GM23338 (cell line): ENCODE measurements around the gene GFRA1. TPM values are rescaled to one million over a fixed set of nuclear protein-coding genes. Genes with fewer than 3 reads are reported as not detected.
"Not testable (repeated sequence)": the region's sequence is repeated elsewhere in the genome, so short reads cannot be mapped to it uniquely, and the experiment has no call there.

ENCODE experiments used
- ATAC-seq: fragments of 200-7000 bp; cut with Tn5 transposase; 3 replicates; pipeline ENCODE4 v1.9.1; 2020
- DNase-seq: peaks from one replicate; pipeline ENCODE4 v3.0.0-alpha.2; 2015; ENCODE audit warnings: low spot score
- H2AFZ ChIP-seq: fragments of 200-600 bp; sonication (generic); 2 replicates; pipeline ENCODE4 v1.8.0; 2016; ENCODE audit warnings: antibody characterized with exemption, mild to moderate bottlenecking, moderate library complexity
- H3F3A ChIP-seq: fragments of 200-600 bp; sonication (generic); replicated peaks from 2 replicates; pipeline ENCODE4 v1.8.0; 2017; ENCODE audit warnings: antibody characterized with exemption, mixed run types, low read depth
- H3K27ac ChIP-seq: fragments of 200-600 bp; sonication (generic); 2 replicates; pipeline ENCODE4 v1.6.1; 2016; ENCODE audit warnings: low read depth
- H3K27me3 ChIP-seq: fragments of 200-600 bp; sonication (generic); 2 replicates; pipeline ENCODE4 v1.8.0; 2016; ENCODE audit warnings: mild to moderate bottlenecking, mixed run types, moderate library complexity; ENCODE audit not compliant: insufficient read depth
- H3K36me3 ChIP-seq: fragments of 200-600 bp; sonication (generic); 2 replicates; pipeline ENCODE4 v1.8.0; 2016; ENCODE audit warnings: mild to moderate bottlenecking; ENCODE audit not compliant: insufficient read depth
- H3K4me1 ChIP-seq: fragments of 200-600 bp; sonication (generic); 2 replicates; pipeline ENCODE4 v1.8.0; 2016; ENCODE audit warnings: mild to moderate bottlenecking, moderate library complexity; ENCODE audit not compliant: insufficient read depth
- H3K4me2 ChIP-seq: fragments of 200-600 bp; sonication (generic); 2 replicates; pipeline ENCODE4 v1.7.1; 2017; ENCODE audit warnings: mixed run types
- H3K4me3 ChIP-seq: fragments of 200-600 bp; sonication (generic); 2 replicates; pipeline ENCODE4 v1.6.1; 2016; ENCODE audit warnings: mixed run types
- H3K79me2 ChIP-seq: fragments of 200-600 bp; sonication (generic); replicated peaks from 2 replicates; pipeline ENCODE4 v1.8.0; 2017; ENCODE audit warnings: mild to moderate bottlenecking; ENCODE audit not compliant: insufficient read depth
- H3K9me2 ChIP-seq: fragments of 200-600 bp; sonication (generic); 2 replicates; pipeline ENCODE4 v1.8.0; 2017; ENCODE audit not compliant: insufficient read depth
- H4K20me1 ChIP-seq: fragments of 200-600 bp; sonication (generic); replicated peaks from 2 replicates; pipeline ENCODE4 v1.8.0; 2017; ENCODE audit warnings: mild to moderate bottlenecking; ENCODE audit not compliant: insufficient read depth
- H3K27ac Mint-ChIP-seq: 2 replicates; pipeline ENCODE4 v1.8.0; 2020; ENCODE audit warnings: inconsistent platforms, mild to moderate bottlenecking, moderate library complexity, mixed read lengths
- H3K27me3 Mint-ChIP-seq: 3 replicates; pipeline ENCODE4 v1.8.0; 2022; ENCODE audit warnings: low read depth, mild to moderate bottlenecking, moderate library complexity, mixed read lengths, inconsistent platforms; ENCODE audit not compliant: insufficient read depth, poor library complexity
- H3K36me3 Mint-ChIP-seq: 3 replicates; pipeline ENCODE4 v1.8.0; 2021; ENCODE audit warnings: low read depth, mild to moderate bottlenecking, inconsistent platforms, moderate library complexity, mixed read lengths
- H3K4me1 Mint-ChIP-seq: 3 replicates; pipeline ENCODE4 v1.8.0; 2020; ENCODE audit warnings: mild to moderate bottlenecking, inconsistent platforms, mixed read lengths
- H3K4me3 Mint-ChIP-seq: 3 replicates; pipeline ENCODE4 v1.8.0; 2021; ENCODE audit warnings: moderate library complexity, mild to moderate bottlenecking, inconsistent platforms, mixed read lengths
- H3K9me3 Mint-ChIP-seq: 3 replicates; pipeline ENCODE4 v1.8.0; 2020; ENCODE audit warnings: moderate library complexity, mild to moderate bottlenecking, inconsistent platforms, mixed read lengths
- EZH2phosphoT487 ChIP-seq: fragments of 200-600 bp; sonication (generic); IDR thresholded peaks from one replicate; pipeline ENCODE4 v1.8.1; 2018; ENCODE audit warnings: antibody characterized with exemption; ENCODE audit not compliant: unreplicated experiment
- NANOG ChIP-seq: IDR thresholded peaks from 2 replicates; pipeline ENCODE4 v1.6.1; 2016; ENCODE audit warnings: antibody characterized with exemption, borderline replicate concordance
- POLR2AphosphoS5 ChIP-seq: IDR thresholded peaks from 2 replicates; pipeline ENCODE4 v1.6.1; 2016; ENCODE audit warnings: antibody characterized with exemption, low read depth
- STAT1 ChIP-seq: IDR thresholded peaks from one replicate; pipeline ENCODE4 v1.6.1; 2016; ENCODE audit warnings: antibody characterized with exemption; ENCODE audit not compliant: unreplicated experiment
- ZNF114 ChIP-seq: fragments of 250-450 bp; sonication (Bioruptor Pico); IDR thresholded peaks from 2 replicates; pipeline ENCODE4 v1.5.0; 2020; ENCODE audit warnings: mild to moderate bottlenecking, moderate library complexity
- polyA plus RNA-seq: library from polyadenylated mRNA; unstranded; fragments of >200 nt; fragmentation: Nextera tagmentation; extraction: Ambion mirVana; gene quantifications from 2 replicates; pipeline ENCODE4 v1.2.1, GENCODE V29; 2016
- total RNA-seq: library from RNA; depleted of rRNA; stranded (reverse); fragments of >200 nt; shearing (Covaris generic); gene quantifications from 2 replicates; pipeline ENCODE4 v1.2.3, GENCODE V29; 2014
- TF ChIP-seq, protein P1 (sequence below): IDR thresholded peaks from one replicate; pipeline ENCODE4 v1.6.1; 2018; ENCODE audit warnings: antibody characterized with exemption; ENCODE audit not compliant: unreplicated experiment
- TF ChIP-seq, protein P2 (sequence below): IDR thresholded peaks from 2 replicates; pipeline ENCODE4 v1.6.1; 2016; ENCODE audit warnings: antibody characterized with exemption

The GFRA1 gene
- total and polyA plus RNA-seq, 2 experiments from 2014 or later = 1.4 to 2.8 TPM

DNA sequence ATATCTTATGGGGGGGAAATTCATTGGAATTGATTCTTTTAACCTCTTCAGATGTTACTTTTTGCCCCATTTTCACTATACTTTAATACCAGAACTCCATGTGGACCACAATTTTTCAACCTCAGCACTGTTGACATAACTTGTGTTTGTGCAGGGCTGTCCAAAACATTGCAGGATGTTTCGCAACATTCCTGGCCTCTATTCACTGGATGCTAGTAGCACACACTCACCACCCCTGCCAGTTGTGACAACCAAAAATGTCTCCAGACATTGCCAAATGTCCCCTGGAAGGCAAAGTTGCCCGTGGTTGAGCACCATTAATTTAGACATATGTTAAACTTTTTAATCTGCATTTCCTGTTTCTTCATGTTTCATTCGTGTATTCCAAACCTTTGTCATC, 234.7 kb downstream of the GFRA1 start (continued):
- TF ChIP-seq, protein P1, sequence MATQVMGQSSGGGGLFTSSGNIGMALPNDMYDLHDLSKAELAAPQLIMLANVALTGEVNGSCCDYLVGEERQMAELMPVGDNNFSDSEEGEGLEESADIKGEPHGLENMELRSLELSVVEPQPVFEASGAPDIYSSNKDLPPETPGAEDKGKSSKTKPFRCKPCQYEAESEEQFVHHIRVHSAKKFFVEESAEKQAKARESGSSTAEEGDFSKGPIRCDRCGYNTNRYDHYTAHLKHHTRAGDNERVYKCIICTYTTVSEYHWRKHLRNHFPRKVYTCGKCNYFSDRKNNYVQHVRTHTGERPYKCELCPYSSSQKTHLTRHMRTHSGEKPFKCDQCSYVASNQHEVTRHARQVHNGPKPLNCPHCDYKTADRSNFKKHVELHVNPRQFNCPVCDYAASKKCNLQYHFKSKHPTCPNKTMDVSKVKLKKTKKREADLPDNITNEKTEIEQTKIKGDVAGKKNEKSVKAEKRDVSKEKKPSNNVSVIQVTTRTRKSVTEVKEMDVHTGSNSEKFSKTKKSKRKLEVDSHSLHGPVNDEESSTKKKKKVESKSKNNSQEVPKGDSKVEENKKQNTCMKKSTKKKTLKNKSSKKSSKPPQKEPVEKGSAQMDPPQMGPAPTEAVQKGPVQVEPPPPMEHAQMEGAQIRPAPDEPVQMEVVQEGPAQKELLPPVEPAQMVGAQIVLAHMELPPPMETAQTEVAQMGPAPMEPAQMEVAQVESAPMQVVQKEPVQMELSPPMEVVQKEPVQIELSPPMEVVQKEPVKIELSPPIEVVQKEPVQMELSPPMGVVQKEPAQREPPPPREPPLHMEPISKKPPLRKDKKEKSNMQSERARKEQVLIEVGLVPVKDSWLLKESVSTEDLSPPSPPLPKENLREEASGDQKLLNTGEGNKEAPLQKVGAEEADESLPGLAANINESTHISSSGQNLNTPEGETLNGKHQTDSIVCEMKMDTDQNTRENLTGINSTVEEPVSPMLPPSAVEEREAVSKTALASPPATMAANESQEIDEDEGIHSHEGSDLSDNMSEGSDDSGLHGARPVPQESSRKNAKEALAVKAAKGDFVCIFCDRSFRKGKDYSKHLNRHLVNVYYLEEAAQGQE = no peak
- TF ChIP-seq, protein P2, sequence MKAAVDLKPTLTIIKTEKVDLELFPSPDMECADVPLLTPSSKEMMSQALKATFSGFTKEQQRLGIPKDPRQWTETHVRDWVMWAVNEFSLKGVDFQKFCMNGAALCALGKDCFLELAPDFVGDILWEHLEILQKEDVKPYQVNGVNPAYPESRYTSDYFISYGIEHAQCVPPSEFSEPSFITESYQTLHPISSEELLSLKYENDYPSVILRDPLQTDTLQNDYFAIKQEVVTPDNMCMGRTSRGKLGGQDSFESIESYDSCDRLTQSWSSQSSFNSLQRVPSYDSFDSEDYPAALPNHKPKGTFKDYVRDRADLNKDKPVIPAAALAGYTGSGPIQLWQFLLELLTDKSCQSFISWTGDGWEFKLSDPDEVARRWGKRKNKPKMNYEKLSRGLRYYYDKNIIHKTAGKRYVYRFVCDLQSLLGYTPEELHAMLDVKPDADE = no peak
- no peak for TF ChIP-seq POLR2AphosphoS5
- no peak for TF ChIP-seq EZH2phosphoT487
- no peak for TF ChIP-seq ZNF114 (CRISPR knock-in tag)

GRCh38 chr10:116035406-116035805, 237.6 kb downstream of the GFRA1 start:
- H3K4me3 Mint-ChIP-seq, H3K4me3 ChIP-seq, H3K27ac Mint-ChIP-seq, H3K4me2 ChIP-seq, ATAC-seq, H4K20me1 ChIP-seq, H3K27ac ChIP-seq, H3K4me1 Mint-ChIP-seq, DNase-seq, H3K27me3 Mint-ChIP-seq, H2AFZ ChIP-seq, H3K36me3 ChIP-seq, H3K27me3 ChIP-seq, H3F3A ChIP-seq, H3K36me3 Mint-ChIP-seq, H3K9me2 ChIP-seq, H3K4me1 ChIP-seq, H3K79me2 ChIP-seq: not testable (repeated sequence)
- peaks cover 16% of the 10 kb centered on the region; the same call in 2 of the 3 replicates for H3K9me3 Mint-ChIP-seq

- Histone ChIP-seq H3K27ac (no peak overlapping the region), H2AFZ (no peak overlapping the region), H3K4me1 (no peaks in the 10 kb centered on the region), H3K79me2 (no peaks in the 10 kb centered on the region), H3K4me3 (no peak overlapping the region), H4K20me1 (no peaks in the 10 kb centered on the region; the same call in 1 of the 2 replicates), H3K4me2 (no peak overlapping the region), H3K9me2 (no peaks in the 10 kb centered on the region; the same call in 1 of the 2 replicates), H3K27me3 (no peaks in the 10 kb centered on the region), H3F3A (no peaks in the 10 kb centered on the region), H3K36me3 (no peaks in the 10 kb centered on the region)
- no peaks in the 10 kb centered on the region for H3K27me3 Mint-ChIP-seq
- ATAC-seq (no peak), DNase-seq (no peak)
- H3K27ac Mint-ChIP-seq = no peak overlapping the region
- H3K36me3 Mint-ChIP-seq = peaks cover 6% of the 10 kb centered on the region; the same call in 1 of the 3 replicates
- H3K4me1 Mint-ChIP-seq = no peaks in the 10 kb centered on the region
- H3K9me3 Mint-ChIP-seq = peaks cover 16% of the 10 kb centered on the region; the same call in 2 of the 3 replicates
- H3K4me3 Mint-ChIP-seq = no peak overlapping the region
- TF ChIP-seq STAT1 (no peak), NANOG (no peak)
- TF ChIP-seq, protein P1 = no peak
Observed at GRCh38 chr10:116030576-116030975, 242.4 kb downstream of the GFRA1 start.
